Measurements from ENCODE around the gene WNT10A. TPM values are rescaled to one million over a fixed set of nuclear protein-coding genes. Genes with fewer than 3 reads are reported as not detected.

The WNT10A gene
- total and polyA plus RNA-seq, 10 of the 15 experiments (the other 5 are each of a cell fraction or from before 2014, with no cell fraction given), result 0.61 to 45.0 (median 6.9) TPM

DNA sequence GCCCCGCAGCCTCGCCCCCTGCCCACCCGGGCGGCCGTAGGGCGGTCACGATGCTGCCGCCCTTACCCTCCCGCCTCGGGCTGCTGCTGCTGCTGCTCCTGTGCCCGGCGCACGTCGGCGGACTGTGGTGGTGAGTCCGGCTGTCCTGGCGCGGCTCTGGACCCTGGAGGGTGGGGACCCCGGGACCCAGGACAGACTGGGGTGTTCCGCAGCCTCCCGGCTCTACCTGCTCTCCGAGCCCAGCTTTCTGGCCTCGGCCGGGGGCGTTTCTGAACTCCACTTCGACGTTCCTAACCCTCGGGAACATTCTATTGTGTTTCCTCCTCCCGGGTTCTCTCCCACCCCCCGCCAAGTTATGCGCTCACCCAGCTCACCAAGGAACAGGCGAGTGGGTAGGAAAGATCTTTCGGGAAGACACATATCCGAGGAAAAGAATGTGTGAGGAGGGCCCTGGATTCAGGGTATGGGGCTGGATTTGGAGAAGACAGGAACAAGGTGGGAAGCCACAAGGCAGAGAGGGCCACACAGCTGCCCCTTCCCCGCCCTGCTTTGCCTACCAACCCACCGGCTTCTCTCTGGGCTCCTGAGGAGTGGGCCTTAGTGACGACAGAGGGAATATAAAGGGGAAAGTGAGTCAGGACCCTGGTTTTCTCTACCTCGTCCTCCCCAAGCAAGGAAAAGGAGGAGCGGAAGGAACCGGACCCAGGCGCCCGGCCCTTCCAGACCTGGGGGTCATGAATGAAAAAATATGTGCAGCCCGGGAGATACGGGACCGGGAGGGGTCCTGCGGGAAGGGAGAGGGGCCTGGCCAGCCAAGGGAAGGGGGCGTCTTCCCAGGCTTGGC lies 20.4 kb upstream of the WNT10A start:
- Histone ChIP-seq H3K36me3 (ENCODE audit: control insufficient read depth in 2 of 2, insufficient read depth in 2 of 2, low read length in 1 of 2) (no peaks in the 10 kb centered on the region), H4K20me1 (ENCODE audit: control insufficient read depth, insufficient read depth) (no peaks in the 10 kb centered on the region), H3K9ac (ENCODE audit: control insufficient read depth, insufficient read depth, low read length) (no peak overlapping the region), H3K4me2 (ENCODE audit: control insufficient read depth, insufficient read depth) (0 out of 2 replicates have a peak overlapping the region, but pooled peaks have one; percentile 9), H3K27me3 (replicated peaks in 1 of 2; ENCODE audit: control insufficient read depth in 2 of 2, insufficient read depth in 2 of 2, low read length in 1 of 2) (peaks cover 22 to 25% of the 10 kb centered on the region in 2 experiments), H3K9me3 (replicated peaks; ENCODE audit: control insufficient read depth, insufficient read depth, low read length) (no peaks in the 10 kb centered on the region), H3K79me2 (ENCODE audit: control insufficient read depth, insufficient read depth, low read length) (no peaks in the 10 kb centered on the region), H2AFZ (ENCODE audit: control insufficient read depth, low read depth, low read length) (no peak overlapping the region), H3K27ac (ENCODE audit: control insufficient read depth, insufficient read depth) (no peak overlapping the region), H3K4me3 (no peak overlapping the region), H3K4me1 (ENCODE audit: control insufficient read depth, insufficient read depth, low read length) (no peaks in the 10 kb centered on the region)
- in situ Hi-C loops (cut with MboI) (no loop called here), intact Hi-C loops (cut with micrococcal nuclease; ENCODE audit: unreplicated experiment) (no loop called here)
- TF ChIP-seq SUZ12 (IDR thresholded peaks at IDR 0.05; ENCODE audit: unreplicated experiment), result peak; percentile 96
- TF ChIP-seq, protein P1, sequence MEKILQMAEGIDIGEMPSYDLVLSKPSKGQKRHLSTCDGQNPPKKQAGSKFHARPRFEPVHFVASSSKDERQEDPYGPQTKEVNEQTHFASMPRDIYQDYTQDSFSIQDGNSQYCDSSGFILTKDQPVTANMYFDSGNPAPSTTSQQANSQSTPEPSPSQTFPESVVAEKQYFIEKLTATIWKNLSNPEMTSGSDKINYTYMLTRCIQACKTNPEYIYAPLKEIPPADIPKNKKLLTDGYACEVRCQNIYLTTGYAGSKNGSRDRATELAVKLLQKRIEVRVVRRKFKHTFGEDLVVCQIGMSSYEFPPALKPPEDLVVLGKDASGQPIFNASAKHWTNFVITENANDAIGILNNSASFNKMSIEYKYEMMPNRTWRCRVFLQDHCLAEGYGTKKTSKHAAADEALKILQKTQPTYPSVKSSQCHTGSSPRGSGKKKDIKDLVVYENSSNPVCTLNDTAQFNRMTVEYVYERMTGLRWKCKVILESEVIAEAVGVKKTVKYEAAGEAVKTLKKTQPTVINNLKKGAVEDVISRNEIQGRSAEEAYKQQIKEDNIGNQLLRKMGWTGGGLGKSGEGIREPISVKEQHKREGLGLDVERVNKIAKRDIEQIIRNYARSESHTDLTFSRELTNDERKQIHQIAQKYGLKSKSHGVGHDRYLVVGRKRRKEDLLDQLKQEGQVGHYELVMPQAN (conservative IDR thresholded peaks at IDR 0.05), result no peak
- BruUV-seq (replicated peaks), result no TSS peak
- FAIRE-seq (no peak), ATAC-seq (no peak), DNase-seq (ENCODE audit: low read depth, low spot score) (no peak)
- ChIA-PET SMC1A (ENCODE audit: uncharacterized antibody, unreplicated experiment) (no interaction called here), RAD21 (ENCODE audit: unreplicated experiment) (interaction anchor here (1.0 kb wide), 1 partner anchor 38 kb away, joined by 6 read pairs; no protein-coding TSS in a partner anchor), POLR2A (no interaction called here), CTCF (no interaction called here)
- WGBS (ENCODE audit: insufficient coverage, insufficient replicate concordance, low lambda C conversion rate, missing lambda C conversion rate), result 15% methylated on average over 34 of the region's 47 CpGs

DNA sequence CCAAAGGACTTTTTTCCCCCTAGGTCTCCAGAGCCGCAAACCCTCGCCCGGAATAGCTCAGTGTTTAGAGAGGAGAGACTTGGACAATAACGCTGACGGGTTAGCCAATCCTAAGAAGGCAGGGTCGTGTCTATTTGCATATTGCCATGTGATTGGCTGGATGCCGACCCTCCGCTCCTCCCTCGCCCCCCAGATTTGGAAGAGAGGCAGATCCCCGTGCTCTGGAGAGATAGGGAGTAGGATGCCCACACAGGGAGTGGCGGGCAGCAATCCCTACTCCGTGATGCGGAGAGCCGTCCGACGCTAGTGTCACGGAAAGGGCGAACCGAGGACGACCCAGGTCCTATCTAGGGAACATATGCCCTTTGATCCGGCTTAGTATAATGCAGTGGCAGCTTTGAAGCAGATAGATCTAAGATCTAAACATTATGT lies 19.7 kb upstream of the WNT10A start:
- 36% methylated on average over 21 of the region's 21 CpGs for WGBS (ENCODE audit: insufficient coverage, insufficient replicate concordance, low lambda C conversion rate, missing lambda C conversion rate)
- Histone ChIP-seq H3K9ac (ENCODE audit: control insufficient read depth, insufficient read depth, low read length) (no peak overlapping the region), H3K27me3 (replicated peaks in 1 of 2; ENCODE audit: control insufficient read depth in 2 of 2, insufficient read depth in 2 of 2, low read length in 1 of 2) (peaks cover 17 to 24% of the 10 kb centered on the region in 2 experiments), H3K9me3 (replicated peaks; ENCODE audit: control insufficient read depth, insufficient read depth, low read length) (no peaks in the 10 kb centered on the region), H3K27ac (ENCODE audit: control insufficient read depth, insufficient read depth) (no peak overlapping the region), H3K79me2 (ENCODE audit: control insufficient read depth, insufficient read depth, low read length) (no peaks in the 10 kb centered on the region), H3K4me3 (no peak overlapping the region), H3K4me1 (ENCODE audit: control insufficient read depth, insufficient read depth, low read length) (no peaks in the 10 kb centered on the region), H2AFZ (ENCODE audit: control insufficient read depth, low read depth, low read length) (no peak overlapping the region), H3K36me3 (ENCODE audit: control insufficient read depth in 2 of 2, insufficient read depth in 2 of 2, low read length in 1 of 2) (no peaks in the 10 kb centered on the region), H3K4me2 (ENCODE audit: control insufficient read depth, insufficient read depth) (peak overlapping the region; percentile 33; the same call in 1 of the 2 replicates), H4K20me1 (ENCODE audit: control insufficient read depth, insufficient read depth) (no peaks in the 10 kb centered on the region)
- RAD21 ChIA-PET (ENCODE audit: unreplicated experiment), result interaction anchor here (1.0 to 1.4 kb wide), 2 partner anchors 16 to 37 kb away, joined by 4 to 6 read pairs; no protein-coding TSS in a partner anchor
- FAIRE-seq, result no peak
- SMC1A ChIA-PET (ENCODE audit: uncharacterized antibody, unreplicated experiment), result no interaction called here
- in situ Hi-C loops (cut with MboI), result no loop called here
- CTCF ChIA-PET, result interaction anchor here (0.5 kb wide), 1 partner anchor 38 kb away, joined by 3 read pairs; no protein-coding TSS in a partner anchor
- BruUV-seq (replicated peaks), result no TSS peak
- intact Hi-C loops (cut with micrococcal nuclease; ENCODE audit: unreplicated experiment), result no loop called here
- TF ChIP-seq POU2F2 (IDR thresholded peaks at IDR 0.05; ENCODE audit: borderline replicate concordance, low read depth, low read length) (peak; percentile 50; the same call in 1 of the 3 replicates), SMC3 (IDR thresholded peaks at IDR 0.05; ENCODE audit: borderline replicate concordance, low read length) (no peak)
- ATAC-seq, result peak; percentile 18; the same call in 1 of the 3 replicates
- POLR2A ChIA-PET, result no interaction called here
- no peak for DNase-seq (ENCODE audit: low read depth, low spot score)

All from GM12878 (cell line).